Renal cortical epithelial cell (primary cell): ENCODE results near the gene ARHGAP1. TPM values are rescaled to one million over a fixed set of nuclear protein-coding genes. Genes with fewer than 3 reads are reported as not detected.

Source experiments
- DNase-seq: peaks from one replicate; pipeline ENCODE4 v3.0.0-alpha.2; 2011; ENCODE audit warnings: low read depth
- total RNA-seq: library from RNA; depleted of rRNA; stranded (reverse); fragments of >200 nt; gene quantifications from 2 replicates; pipeline ENCODE4 v1.2.3, GENCODE V29; 2014

ARHGAP1 gene
- total RNA-seq, 1 donor from 2014 or later, result 42.6 TPM

DNA sequence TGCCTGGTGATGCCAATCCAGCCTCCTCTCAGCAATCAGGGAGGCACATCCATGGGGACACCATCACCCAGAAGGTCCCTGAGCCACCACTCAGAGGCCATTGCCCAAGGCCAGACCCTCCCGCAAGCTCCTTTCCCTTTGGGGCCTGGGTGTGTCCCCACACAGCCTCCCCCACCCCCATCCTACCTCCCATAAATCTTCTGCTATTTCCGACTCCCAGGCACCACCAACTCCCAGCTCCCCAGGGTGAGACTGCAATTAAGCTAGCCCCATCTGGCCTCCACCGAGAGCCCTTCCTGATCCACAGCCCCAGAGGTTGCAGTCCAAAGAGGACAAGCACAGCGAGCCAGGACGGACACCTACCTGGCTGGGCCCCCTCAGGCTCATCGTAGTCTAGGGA is 6.3 kb downstream of the ARHGAP1 start:
- no peak for DNase-seq

DNA sequence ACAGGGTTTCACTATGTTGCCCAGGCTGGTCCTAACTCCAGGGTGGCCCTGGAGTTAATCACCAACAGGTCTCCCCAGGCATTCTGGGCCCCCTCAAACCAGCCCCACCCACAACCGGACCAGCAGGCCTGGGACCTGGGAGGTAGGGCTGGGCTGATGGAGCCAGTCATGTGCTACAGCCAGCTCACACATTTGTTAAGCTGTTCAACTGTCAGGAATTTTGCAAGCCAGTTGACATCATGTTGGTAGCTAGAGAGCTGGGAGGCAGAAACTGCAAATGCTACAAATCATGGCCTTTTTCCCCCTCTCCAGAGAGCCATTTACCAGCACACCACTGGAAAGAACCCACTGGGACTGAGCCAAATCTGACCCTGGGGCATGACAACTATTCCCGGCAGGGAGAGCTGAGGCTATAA is 6.8 kb downstream of the ARHGAP1 start:
- peak; percentile 84 for DNase-seq

DNA sequence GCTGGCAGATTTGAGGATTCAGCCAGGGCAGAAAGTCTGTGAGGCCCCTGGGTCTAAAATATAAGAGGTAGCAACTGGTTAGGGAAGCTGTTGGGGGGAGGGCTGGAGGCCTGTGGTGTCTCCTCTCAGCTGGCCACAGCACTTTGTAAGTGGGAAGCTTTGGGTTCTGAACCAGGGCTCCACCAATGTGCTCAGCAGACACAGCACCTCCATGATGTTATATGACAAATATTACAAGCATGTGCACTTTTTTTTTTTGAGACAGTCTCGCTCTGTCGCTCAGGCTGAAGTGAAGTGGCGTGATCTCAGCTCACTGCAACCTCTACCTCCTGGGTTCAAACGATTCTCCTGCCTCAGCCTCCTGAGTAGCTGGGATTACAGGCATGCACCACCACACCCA is 8.0 kb downstream of the ARHGAP1 start:
- DNase-seq, result no peak

DNA sequence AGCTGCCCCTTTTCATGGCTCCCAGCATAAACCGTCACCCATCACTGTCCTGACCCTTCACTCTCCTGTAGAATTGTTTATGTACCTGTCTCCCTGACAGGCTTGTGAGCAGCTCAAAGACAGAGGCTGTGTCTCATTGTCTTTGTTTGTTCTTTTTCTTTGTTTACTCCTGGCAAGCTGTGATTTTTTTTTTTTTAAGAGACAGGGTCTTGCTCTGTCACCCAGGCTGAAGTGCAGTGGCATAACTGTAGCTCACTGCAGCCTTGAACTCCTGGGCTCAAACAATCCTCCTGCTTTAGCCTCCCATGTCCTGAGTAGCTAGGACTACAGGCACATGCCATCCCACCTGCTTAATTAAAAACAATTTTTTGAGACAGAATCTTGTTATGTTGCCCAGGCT is 9.7 kb downstream of the ARHGAP1 start:
- no peak for DNase-seq

DNA sequence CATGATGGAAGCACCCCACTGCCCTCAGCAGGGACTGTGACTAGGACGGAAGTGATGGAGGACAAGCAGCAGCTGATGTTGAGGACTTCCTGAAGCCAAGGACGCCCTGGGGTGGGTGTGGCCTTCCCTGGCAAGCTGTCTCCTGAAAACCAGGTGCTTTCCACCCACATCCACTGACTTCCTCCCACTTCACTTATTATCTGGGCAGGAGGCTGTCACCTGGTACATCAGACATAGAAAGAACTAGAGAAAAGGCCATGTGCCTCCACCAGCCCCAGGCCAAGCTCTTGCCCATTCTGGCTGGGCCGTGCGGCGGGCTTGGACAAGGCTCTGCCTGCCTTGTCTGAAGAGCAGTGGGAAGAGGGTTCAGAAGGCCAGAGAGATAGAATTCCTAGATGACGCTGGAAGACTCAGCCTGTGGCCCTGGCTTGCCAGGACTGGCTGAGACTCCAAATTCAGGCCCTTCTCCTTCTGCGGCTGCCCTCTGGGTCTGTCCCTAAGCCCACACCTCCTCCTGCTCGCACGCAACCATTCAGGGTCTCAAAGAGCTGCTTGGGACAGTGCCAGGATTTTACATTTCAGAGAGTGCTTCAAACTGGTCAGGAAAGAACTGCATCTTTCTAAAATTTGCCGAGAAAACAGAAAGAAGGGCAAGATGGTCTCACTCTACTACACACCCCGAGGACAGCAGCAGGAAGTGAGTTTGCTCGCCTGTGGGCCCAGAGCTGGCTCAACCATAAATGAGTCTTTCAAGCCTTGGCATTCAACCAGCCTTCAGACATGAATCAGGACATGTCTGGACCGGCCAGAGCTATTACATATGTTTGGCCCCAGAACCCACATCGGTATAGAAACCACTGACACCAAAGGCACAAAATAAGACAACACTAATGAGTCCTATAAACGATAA is 13.3 kb downstream of the ARHGAP1 start:
- DNase-seq, result no peak

DNA sequence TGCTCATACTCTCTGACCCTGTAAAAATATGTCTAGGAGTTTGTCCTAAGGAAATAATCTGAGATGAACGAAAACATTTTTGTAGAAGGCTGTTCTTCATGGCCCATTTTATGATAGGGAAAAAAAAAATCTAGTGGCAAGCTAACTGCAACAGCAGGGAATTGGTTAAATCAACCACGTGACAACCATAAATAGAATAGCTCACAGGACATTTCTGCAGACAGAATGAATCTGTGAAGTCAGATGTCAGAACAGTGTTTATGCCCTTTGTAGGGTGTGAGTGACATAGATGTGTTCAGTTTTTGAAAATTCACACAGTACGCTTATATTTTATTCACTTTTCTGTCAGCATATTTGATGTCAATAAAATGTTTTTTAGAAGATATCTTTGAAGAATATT is 16.1 kb downstream of the ARHGAP1 start:
- DNase-seq, result no peak

DNA sequence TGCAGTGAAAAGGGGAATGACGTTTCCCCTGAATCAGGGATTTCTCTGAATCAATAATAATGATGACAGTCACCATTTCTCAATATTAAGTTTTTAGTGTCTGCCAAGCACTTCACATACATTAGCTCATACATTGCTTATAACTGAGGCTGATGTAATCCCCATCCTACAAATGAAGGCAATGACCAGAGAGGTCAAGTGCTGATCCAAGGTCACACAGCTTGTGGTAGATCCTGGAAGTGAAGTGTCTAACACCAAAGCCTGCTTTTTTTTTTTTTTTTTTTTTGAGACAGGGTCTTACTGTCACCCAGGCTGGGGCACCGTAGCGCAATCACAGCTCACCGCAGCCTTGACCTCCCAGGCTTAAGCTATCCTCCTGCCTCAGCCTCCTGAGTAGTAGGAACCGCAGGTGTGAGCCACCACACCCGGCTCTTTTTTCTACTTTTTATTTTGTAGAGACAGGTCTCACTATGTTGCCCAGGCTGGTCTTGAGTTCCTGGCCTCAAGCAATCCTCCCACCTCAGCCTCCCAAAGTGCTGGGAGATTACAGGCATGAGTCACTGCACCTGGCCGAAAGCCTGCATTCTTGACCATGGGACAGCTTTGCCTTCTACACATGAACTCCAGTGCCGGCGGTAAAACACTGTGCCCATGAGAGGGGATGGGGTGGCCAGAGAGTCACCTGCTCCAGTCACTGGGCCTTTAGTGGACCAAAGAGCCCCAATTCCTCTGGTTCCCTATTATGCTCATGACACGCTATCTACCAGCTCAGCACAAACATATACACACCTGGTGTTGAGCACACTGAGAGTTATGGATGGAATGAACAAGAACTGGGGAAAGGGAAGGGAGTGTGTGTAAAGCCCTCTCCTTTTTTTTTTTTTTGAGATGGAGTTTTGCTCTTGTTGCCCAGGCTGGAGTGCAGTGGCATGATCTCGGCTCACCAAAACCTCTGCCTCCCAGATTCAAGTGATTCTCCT is 17.4 kb downstream of the ARHGAP1 start:
- no peak for DNase-seq

DNA sequence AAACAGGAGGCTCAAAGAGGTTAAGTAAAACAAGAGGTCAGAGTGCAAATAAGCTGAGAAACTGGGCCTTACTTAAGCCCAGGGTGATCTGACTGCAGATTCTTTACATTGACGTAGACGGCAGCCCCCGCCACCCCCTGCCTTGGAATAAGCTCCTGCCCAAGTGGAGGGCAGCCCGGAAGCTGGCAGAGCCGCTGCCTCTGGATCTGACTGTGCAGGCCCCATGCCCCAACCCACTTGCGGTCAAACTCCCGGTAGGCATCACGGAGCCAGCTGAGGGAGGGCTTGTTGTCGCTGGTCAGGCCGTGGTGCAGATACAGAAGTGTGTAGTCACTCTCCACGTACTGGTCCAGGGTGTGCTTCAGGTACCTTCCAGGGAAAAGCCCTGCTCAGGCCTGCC is 18.6 kb downstream of the ARHGAP1 start:
- DNase-seq, result no peak

DNA sequence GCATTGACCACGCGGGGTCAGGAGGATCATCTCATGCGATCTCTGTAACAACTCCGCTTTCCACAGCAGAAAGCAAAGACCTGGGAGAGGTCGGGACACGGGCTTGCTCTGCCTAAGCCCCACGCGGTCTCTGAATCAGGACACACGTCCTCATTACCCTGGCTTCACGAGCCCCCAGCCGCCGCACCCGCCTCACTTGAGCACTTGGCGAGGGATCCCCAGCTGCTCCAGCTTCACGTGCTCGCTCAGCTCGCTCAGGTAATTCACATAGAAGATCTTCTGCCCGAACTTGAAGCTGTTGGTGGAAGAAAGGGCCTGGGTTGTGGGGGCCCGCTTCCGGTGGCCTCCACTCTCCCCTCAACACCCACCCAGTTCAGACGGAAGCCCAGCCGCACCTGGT is 19.6 kb downstream of the ARHGAP1 start:
- no peak for DNase-seq

DNA sequence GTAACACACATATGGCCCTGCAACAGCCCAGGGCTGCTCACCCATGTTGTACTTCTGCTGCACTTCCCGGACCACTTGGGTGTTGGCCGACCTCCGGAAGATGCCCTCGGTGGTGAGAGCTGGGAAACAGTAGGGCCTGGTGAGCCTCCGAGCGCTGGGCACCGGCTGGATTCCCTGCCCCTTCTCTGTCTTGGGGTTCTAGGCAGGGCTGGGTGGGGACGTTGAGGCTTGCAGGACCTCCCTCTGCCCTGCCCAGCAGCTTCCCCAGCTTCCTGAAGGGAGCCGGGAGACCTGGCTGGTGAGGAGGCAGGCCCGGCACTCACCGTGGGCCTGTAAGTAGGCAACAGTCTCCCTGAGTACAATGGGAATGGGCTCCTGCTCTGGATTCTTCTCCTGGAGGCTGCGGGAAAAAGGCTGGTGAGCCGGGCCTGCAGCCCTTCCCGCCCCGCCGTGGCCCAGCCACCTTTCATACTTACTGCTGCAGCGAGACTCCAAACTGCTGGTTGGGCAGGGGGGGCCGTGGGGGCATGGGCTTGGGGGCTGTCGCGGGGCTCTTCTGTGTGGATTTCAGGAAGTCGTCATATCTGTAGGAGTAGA is 20.2 kb downstream of the ARHGAP1 start:
- DNase-seq, result no peak

DNA sequence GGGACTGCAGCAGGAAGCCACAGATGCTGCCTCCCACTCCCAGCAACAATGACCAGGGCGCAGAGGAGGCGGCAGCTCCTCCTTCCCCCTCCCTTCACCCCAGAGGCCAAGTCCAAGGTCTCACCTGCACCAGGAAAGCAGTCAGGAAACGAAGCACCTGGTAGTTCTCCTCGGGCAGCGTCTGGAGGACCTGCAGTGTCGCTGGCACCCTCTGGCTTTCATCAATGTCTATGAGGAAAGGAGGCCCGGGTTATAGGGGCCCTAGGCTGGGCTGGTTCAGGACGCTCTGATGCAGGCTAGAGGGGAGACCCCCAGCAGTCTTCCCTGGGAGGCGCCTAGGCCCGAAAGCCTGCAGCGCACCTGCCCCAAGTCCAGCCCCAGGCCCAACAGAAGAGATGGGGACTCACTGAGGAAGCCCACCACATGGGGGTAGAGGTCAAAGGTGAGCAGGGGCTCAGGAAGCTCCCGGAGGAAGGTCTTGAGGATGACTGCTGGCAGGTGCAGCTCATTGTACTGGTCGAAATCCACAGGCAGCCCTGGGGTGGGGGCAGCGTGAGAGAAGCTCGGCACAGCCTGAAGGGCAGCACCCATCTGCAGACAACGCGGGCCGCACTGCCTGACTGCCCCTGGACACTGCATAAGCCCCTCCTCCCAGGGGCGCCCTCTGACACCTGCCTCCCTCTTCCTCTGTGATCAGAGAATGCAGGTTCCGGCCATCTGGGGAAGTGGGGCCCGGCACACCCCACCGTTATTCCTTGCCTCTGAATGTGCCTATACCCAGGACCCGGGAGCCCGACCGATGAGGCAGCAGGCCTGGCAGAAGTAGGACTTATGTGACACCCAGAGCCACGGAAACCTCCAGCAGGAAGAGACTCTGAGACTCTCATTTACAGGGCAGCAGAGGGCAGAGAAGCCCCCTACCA is 20.9 kb downstream of the ARHGAP1 start:
- DNase-seq, result no peak

DNA sequence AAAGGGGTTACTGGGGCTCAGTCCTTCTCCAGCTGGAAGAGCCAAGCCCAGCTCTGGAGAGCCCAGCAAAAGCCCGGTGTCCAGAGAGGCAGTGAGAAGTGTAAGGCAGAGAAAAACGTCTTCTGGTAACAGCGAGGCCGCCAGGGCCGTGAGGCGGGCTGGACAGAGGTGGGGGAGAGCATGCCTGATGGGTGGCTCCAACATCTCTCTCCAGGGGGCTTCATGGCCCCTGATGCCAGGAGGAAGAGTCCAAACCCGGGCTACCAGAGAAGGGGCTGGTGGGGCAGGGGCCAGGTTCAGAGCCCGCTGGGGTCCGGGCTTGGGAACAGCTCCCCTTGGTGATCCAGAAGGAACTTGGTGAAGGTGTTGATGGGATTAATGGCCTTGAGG is 21.7 kb downstream of the ARHGAP1 start:
- no peak for DNase-seq

DNA sequence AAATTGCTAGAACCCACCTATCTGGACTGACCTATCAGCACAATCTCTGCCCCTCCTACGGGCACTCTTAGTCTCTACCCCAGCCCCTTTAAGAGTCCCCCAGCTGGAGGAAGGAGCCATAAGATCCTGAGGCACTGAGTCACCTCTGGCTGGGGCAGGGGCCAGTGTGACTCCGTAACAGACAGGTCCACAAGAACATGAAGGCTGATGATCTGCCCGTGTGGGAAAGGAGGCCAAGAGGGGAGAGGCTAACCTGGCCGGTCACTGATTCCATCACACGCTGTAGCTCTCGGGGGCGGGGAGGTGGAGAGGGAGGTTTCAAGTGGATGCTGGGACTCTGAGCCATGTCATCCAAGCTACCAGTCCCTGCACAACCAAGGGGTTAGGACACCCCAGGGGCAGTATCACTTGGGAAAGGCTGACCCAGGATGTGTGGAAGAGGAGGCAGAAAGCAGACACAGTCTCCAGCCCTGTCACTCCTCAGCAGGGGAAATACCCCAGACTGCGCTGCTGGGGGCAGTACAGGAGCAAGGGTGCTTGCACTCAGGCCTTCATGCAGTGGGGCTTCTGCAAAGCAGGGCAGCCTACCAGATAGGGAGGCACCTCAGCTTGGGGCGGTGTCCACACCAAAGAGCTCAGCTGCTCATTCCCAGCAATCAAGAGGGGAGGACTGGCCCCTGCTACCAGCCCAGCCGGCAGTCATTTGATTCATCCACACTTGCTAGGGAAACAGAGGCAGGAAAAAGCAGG is 22.3 kb downstream of the ARHGAP1 start:
- no peak for DNase-seq

DNA sequence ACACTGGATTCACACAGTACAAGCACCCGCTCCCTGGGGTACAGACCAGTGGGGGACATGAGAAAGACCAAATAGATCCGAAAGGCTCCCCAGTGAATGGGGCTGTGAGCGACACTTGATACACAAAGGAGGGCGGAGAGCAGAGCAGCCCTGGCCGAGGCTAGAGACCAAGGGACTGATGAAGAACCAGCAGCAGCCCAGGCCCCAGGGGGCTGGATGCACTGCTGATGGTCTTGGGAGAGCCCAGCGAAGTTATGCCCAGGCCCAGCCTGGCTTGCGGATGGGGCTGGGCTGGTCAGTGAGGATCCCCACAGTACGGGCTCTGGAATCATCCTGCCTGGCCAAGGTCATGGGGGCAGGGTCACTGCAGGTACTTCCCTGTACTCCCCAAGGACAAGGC is 23.2 kb downstream of the ARHGAP1 start:
- DNase-seq, result no peak

DNA sequence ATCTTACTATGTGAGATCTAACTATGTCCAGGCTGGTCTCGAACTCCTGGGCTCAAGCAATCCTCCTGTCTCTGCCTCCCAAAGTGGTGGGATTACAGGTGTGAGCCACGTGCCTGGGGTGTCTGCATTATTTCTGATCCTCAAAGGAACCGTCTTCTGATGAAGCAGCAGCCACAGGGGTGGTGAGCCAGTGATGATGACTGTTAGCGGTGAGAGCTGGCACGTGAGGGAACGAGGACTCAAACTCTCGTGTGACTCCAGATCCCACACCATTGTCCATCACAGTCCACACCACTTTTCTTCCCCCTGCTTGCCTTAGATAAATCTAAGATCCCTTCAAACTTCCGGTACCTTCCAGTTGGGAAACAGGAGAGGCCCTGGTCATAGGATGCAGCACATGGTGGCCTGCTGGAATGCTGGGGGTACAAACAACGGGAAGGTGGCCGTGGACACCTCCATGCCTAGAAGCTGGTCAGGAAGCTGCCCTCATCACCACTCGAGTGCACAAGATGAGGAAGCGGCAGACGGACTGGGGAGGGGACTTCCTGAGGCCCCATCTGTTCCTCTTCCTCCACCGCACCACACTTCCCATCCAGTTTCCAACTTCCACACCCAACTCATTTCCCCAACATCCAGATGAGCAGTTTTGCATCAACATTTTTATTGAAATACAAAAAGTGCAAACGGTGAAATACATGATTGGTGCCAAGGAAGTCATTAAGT is 23.8 kb downstream of the ARHGAP1 start:
- DNase-seq, result no peak

DNA sequence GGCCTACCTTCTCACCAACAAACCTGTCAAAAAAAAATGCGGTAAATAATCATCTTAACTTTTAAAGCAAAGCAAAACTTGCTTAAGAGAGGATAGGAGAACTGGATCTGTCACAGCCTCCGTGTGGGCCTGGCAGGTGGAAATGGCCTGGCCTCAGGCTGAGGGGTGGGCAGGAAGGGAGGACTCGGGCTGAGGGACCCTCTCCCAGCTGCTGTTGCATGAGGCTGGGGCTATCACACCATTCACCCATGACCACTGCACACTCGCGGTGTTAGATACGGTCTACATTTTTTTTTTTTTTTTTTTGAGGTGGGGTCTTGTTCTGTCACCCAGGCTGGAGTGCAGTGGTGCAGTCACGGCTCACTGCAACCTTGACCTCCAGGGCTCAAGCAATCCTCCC is 24.5 kb downstream of the ARHGAP1 start:
- no peak for DNase-seq

DNA sequence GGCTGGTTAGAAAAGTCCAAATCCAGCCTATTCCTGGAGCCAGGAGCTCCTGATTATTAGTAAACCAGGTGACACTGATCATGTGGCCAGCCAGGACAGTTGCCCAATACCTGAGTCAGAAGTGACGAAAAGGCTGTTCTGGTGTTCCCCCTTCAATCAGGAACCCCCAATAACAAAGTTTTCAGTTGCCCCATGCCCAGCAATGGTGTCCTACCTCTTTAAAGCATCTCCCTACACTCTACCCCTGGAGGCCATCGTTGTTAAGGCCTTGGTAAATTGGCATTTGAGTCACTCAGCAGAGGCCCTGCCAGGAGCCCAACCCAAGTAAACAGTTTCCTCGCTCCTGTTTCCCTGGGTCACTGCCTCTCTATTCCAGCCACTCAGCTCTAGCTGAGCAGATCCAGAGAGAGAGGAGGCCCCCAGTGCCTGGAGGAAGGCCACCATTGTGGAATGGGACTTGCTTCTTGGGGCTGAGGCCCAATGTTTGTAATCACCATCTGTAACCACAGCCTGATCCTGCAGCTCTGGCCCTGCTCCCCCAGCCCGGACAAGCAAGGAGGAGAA is 25.0 kb downstream of the ARHGAP1 start:
- peak; percentile 84 for DNase-seq

DNA sequence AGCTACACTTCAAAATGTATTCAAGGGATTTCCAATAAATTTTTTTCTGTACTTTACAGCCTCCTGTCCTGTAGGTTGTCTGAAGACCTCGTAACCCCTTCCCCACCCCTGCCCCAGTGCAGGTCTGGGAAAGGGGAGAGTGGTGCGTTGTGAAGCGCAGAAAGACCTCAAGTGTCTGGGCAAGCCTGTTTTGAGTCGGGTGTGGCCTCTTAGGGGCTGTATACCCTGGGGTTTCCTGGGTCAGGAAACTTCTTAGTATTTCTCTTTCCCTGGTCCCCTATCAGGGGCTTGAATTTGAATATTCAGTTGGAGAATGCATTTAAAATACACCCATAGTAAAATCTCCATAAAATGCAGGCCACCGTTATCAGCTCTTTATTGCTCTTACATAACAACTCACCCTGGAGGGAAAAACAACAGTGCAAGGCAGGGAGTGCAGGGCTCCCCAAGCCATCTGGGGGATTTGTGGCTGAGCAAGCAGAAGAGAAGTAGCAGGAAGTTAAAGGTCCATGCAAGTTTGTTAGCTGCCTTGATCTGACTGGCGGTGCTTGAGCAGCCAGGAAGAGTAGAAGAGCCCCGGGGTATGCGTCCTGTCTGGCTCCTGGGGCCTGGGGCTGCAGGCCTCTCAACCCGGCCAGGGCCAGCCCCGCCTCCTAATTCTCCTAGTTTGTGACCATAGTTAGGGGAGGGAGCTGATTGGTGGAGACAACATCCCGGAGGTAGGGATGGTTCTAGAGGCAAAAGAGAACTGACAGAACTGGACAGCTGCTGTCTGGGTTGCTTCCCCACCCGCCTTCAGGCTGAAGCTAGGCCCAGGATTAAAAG is 25.7 kb downstream of the ARHGAP1 start:
- DNase-seq, result peak; percentile 33
